ENCODE results near the gene EEF1AKMT4.
"Not testable (repeated sequence)": the region's sequence is repeated elsewhere in the genome, so short reads cannot be mapped to it uniquely, and the experiment has no call there.

Gene EEF1AKMT4

GRCh38 chr3:184261270-184261853 lies 11.9 kb downstream of the EEF1AKMT4 start, which contains the start of gene CAMK2N2:
TSS of gene CAMK2N2 (minus strand) at chr3:184261553. CDS start at chr3:184261285, 268 bp downstream.
- peak; percentile 24 to 64 (median 50) for DNase-seq

- peak in 1 of 5 donors; percentile 10 for DNase-seq
These were observed 12.6 kb downstream of the EEF1AKMT4 start for GRCh38 chr3:184261854-184262763.

DNA sequence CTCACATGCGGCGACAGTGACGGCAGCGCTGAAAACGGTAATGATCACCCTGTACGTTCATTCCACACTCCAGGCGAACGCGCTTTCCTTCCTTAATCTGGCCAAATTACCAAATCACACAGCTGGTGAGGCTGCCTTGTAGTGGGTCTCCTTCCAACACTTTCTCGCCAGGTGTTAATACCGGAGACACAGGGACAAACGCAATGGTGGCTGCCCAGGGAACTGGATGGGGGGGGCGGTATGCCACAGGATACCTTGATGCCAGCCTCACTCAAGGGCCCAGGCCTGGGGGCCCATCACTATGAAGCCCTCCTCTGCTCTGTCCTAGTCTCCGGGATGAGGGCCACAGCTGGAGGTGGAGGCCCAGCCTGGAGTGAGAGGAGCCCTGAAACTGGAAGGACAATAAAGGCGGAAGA lies 13.3 kb downstream of the EEF1AKMT4 start:
- no peak for DNase-seq

GRCh38 chr3:184267249-184267648 lies 17.8 kb downstream of the EEF1AKMT4 start:
- not testable (repeated sequence) for DNase-seq

DNA sequence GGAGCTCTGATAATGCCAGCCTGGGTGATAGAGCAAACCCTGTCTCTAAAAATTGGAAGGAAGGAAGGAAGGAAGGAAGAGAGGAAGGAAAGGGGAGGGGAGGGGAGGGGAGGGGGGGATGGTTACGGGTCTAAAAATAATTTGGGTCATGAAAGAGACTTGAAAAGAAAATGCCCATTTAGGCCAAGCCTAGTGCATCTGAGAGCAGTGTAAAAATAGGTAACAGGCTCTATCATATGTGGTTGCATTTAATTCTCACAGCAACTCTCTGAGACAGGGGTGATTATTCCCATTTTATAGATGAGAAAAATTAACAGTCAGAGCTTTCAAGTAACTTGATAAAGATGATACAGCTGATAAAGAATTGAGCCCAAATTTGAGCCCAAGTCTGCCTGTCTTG lies 22.8 kb downstream of the EEF1AKMT4 start:
- DNase-seq, result no peak

GRCh38 chr3:184275381-184275701 lies 25.9 kb downstream of the EEF1AKMT4 start:
- no peak for DNase-seq

GRCh38 chr3:184275961-184276910 lies 26.8 kb downstream of the EEF1AKMT4 start, which contains the start of gene ECE2:
TSS of gene ECE2 (plus strand) at chr3:184276022. CDS start at chr3:184276154, 132 bp downstream.
- DNase-seq, result no peak

DNA sequence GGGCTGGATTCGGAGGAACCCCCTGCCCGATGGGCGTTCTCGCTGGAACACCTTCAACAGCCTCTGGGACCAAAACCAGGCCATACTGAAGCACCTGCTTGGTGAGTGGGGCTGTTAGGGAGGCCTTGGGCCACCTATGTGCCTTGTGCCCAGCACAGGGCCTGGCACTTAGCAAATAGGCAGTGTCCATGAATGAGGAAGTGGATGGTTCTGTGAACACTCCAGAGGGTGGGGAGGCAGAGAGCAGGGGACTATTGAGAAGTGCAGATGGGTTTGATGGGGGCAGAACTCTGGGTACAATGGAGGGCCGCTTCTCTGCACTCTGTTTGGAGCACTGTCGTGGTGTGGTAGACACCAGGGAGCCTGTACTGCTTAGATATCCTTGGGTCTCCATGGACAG lies 27.9 kb downstream of the EEF1AKMT4 start:
- DNase-seq, result no peak

DNA sequence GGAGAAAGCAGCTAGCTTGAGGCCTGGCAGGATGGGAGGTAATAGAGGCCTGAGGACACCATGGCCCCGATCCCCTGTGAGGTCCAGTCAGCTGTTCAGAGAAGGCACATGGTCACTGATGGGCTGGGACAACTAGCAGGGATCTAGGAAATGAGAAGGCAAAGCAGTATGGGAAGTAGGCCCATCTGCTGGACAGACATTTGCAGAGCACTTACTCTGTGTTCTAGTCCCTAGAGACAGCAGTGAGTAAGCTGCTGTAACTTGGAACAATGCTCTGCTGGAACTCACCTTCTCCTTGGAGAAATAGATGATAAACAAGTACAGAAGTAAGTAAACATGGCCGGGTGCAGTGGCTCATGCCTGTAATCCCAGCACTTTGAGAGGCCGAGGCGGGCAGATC lies 33.5 kb downstream of the EEF1AKMT4 start:
- no peak for DNase-seq

- DNase-seq, result no peak
These were observed 34.2 kb downstream of the EEF1AKMT4 start for GRCh38 chr3:184283681-184284080.

DNA sequence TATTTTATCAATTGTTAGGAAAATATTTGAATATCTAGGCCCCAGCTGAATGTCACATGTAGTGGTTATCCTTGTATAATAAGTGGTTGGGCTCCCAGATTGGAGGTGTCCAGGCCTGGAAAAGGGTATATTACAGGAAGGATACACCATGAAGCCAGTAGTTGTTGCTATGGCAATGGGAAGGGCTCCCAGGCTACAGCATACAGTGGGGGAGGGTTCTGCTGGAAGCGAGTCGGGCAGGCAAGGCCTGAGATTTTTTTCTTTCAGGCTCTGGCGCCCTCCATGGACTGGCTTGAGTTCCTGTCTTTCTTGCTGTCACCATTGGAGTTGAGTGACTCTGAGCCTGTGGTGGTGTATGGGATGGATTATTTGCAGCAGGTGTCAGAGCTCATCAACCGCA lies 35.2 kb downstream of the EEF1AKMT4 start:
- peak in 1 of 5 donors; percentile 35 for DNase-seq

- peak in 4 of 5 donors; percentile 30 to 55 (median 40) for DNase-seq
These were observed 40.0 kb downstream of the EEF1AKMT4 start for GRCh38 chr3:184289426-184289938.

GRCh38 chr3:184290331-184290730 lies 40.9 kb downstream of the EEF1AKMT4 start:
- DNase-seq, result no peak

- DNase-seq, result no peak
These were observed 41.7 kb downstream of the EEF1AKMT4 start for GRCh38 chr3:184291044-184291737.

GRCh38 chr3:184291738-184292445 lies 42.4 kb downstream of the EEF1AKMT4 start:
- no peak for DNase-seq

DNA sequence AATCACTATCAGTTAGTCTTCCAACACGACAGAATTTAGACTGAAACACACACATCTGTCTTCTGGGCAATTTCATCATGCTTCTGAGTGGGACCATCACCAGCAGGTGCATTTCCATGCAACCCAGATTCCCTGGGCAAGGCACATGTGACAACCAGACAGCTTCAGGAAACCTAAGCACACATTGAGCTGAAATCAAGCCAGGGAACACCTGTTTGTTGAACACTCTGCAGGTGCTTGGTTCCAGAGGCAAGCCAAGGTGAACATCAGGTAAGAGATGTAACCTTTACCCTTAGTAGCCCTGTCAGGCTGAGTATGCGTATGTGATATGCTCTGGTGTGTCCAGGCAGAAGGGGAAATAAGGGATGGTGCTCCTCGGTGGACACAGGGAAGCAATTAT lies 46.3 kb downstream of the EEF1AKMT4 start:
- DNase-seq, result no peak

GRCh38 chr3:184296616-184297015 lies 47.1 kb downstream of the EEF1AKMT4 start:
- no peak for DNase-seq

DNA sequence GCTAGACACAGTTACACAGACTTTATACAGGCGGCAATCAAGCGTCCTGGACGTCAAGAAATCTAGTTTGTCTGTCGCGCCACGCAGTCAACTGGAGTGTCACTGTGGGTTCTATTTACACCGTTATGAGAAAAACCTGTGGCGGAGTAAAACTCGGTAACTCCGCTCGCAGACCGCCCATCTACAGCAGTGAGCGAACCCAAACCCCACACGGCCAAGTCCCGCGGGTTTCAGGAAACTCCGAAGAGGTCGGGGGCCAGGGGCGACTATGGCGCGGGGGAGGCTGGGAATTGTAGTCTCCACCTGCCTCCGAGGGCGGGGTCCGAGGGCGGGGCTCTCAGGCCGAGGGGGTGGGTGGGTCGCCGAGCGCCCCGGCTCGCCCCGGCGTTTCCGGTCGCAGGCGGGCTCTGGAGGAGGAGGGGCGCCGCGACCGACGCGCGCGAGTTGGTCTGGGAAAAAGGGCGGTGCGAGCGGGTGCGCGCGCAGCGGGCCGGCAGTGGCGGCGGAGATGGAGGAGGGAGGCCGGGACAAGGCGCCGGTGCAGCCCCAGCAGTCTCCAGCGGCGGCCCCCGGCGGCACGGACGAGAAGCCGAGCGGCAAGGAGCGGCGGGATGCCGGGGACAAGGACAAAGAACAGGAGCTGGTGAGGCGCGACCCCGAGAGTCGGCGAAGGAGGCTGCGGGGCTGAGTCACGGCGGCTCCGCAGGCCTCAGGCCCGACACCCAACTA lies 49.5 kb downstream of the EEF1AKMT4 start, which contains the start of gene PSMD2:
PSMD2 (plus strand) TSS at position 483 of the 729 bp plus-strand sequence; CDS start at position 509, 26 bp downstream.
- peak; percentile 96 to 98 (median 97) for DNase-seq

DNA sequence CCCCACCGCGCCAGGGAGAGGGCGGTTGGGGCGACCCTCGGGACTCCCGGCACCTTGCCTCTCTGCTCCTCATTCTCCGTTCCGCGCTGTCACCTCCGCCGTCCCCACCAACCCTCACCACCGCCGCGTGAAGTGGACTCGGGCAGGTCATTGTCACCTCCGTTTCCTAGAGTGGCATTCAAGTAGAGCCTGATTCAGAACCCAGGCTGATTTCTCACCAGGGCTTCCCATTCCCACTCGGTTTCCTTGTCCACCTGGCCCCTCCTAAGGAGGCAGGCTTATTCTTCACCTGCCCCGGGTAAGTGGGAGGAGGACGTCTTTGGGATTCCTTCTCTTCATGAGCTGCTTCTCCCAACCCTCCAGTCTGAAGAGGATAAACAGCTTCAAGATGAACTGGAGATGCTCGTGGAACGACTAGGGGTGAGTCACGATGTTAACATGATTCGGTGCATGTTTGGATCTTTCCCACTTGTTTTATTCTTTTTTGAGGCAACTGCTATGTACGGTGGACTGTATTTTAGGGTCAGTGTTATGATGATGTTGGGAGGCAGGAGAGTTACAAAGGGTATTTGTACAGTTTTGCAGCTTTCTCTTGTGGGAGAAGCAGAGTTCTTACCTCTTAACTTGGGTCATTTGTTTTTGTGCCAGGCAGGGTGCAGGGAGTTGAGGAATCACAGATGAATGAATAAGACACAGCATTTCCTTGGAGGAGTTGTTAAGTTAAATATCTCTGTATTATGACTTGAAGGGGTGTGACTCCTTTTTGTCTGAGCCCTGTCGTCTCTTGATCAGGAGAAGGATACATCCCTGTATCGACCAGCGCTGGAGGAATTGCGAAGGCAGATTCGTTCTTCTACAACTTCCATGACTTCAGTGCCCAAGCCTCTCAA lies 50.3 kb downstream of the EEF1AKMT4 start:
- DNase-seq, result no peak

Data from T-helper 1 cell (primary cell).